Activated CD4-positive, alpha-beta T cell treated with anti-CD3 and anti-CD28 coated beads for 1 hour (primary cell): ENCODE measurements around the gene MMRN2.
A peak's percentile ranks its signal among the peaks of the same experiment; 100 is the strongest.
"Not testable (repeated sequence)": the region's sequence is repeated elsewhere in the genome, so short reads cannot be mapped to it uniquely, and the experiment has no call there.

Experiments
- DNase-seq: peaks from one replicate; pipeline ENCODE4 v3.0.0-alpha.2; 2020

Gene MMRN2

GRCh38 chr10:86955501-86956194 is 1.8 kb downstream of the MMRN2 start:
- no peak for DNase-seq

- no peak for DNase-seq
Measured at GRCh38 chr10:86954681-86955500, 2.5 kb downstream of the MMRN2 start.

- no peak for DNase-seq
Measured at GRCh38 chr10:86953747-86954680, 3.4 kb downstream of the MMRN2 start.

- DNase-seq = not testable (repeated sequence)
Measured at GRCh38 chr10:86952697-86953096, 4.7 kb downstream of the MMRN2 start.

GRCh38 chr10:86952106-86952505 is 5.3 kb downstream of the MMRN2 start:
- no peak for DNase-seq

- no peak for DNase-seq
Measured at GRCh38 chr10:86951184-86951761, 6.1 kb downstream of the MMRN2 start.

GRCh38 chr10:86950349-86950748 is 7.1 kb downstream of the MMRN2 start:
- DNase-seq = no peak

GRCh38 chr10:86947806-86948205 is 9.6 kb downstream of the MMRN2 start:
- not testable (repeated sequence) for DNase-seq

GRCh38 chr10:86946213-86947155 is 10.9 kb downstream of the MMRN2 start:
- DNase-seq = peak; percentile 3

GRCh38 chr10:86945361-86946212 is 11.8 kb downstream of the MMRN2 start:
- DNase-seq = no peak

GRCh38 chr10:86944907-86945306 is 12.5 kb downstream of the MMRN2 start:
- DNase-seq = no peak

GRCh38 chr10:86944471-86944870 is 12.9 kb downstream of the MMRN2 start:
- DNase-seq = no peak

GRCh38 chr10:86944031-86944419 is 13.4 kb downstream of the MMRN2 start:
- DNase-seq = no peak

- DNase-seq = no peak
Measured at GRCh38 chr10:86943316-86944030, 13.9 kb downstream of the MMRN2 start.

- DNase-seq = no peak
Measured at GRCh38 chr10:86942441-86943315, 14.7 kb downstream of the MMRN2 start.

GRCh38 chr10:86941991-86942421 is 15.4 kb downstream of the MMRN2 start:
- DNase-seq = no peak

- no peak for DNase-seq
Measured at GRCh38 chr10:86941426-86941825, 16.0 kb downstream of the MMRN2 start.

GRCh38 chr10:86940677-86941076 is 16.7 kb downstream of the MMRN2 start:
- DNase-seq = no peak

- not testable (repeated sequence) for DNase-seq
Measured at GRCh38 chr10:86940076-86940475, 17.3 kb downstream of the MMRN2 start.
